ENCODE data around the gene CRYBB3. TPM values are rescaled to one million over a fixed set of nuclear protein-coding genes. Genes with fewer than 3 reads are reported as not detected.

The CRYBB3 gene
- total RNA-seq, 1 experiment from 2014 or later: 0.39 TPM

DNA sequence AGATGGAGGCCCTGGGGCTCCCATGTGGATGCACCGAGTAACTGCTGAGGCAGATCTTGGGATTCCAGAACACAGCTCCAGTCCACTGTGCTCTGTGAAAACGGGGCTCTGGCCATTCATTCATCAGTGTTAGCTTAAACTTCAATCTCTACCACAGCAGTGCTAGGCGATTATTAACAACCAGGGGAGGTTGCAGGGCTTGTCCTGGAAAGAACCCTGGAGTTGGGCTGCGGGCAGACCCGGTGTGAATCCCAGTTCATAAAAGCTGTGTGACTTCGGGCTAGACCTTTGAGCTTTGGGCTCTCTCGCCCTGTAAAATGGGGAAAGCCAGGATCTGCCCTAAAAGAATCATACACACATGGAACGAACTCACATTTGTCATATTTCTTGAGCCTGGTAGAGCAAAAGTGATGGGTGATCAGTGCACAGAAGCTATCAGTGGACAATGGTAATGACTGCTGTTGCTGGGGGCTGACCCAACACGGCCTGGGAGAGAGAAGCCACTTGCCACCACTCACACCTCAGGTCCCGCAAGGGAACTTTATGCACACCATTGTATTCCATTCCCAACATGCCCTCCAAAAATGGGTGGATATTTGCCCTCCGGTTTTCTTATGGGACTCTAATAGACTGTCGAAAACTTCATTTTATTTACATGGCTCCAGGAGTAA lies 15.6 kb upstream of the CRYBB3 start:
- no peak overlapping the region for H4K91ac ChIP-seq (ENCODE audit: insufficient read length, low read depth, low read length)
- peak overlapping the region; percentile 8 to 94 (median 43); a peak in 4 of 7 replicates for H3K27ac Mint-ChIP-seq

More for the DNA sequence above, 15.6 kb upstream of the CRYBB3 start:
- Histone ChIP-seq H3K79me1 (ENCODE audit: insufficient read depth, low read depth, low read length, poor library complexity, severe bottlenecking) (no peaks in the 10 kb centered on the region), H3K27me3 (ENCODE audit: insufficient read depth, low read length) (no peaks in the 10 kb centered on the region), H3K23ac (ENCODE audit: insufficient read length, low read depth, low read length) (no peak overlapping the region), H3K56ac (ENCODE audit: insufficient read length, low read depth, low read length) (no peak overlapping the region), H3K27ac (ENCODE audit: insufficient read length, low read depth, low read length) (no peak overlapping the region), H2BK15ac (ENCODE audit: low read depth, low read length) (no peak overlapping the region), H4K8ac (replicated peaks; ENCODE audit: insufficient read length, low read depth, low read length) (no peak overlapping the region), H3K79me2 (ENCODE audit: insufficient read depth, low read length) (no peaks in the 10 kb centered on the region), H2BK20ac (ENCODE audit: low read depth, low read length, poor library complexity, severe bottlenecking) (no peak overlapping the region), H2BK5ac (ENCODE audit: insufficient read length, low read length) (no peak overlapping the region), H3K4ac (ENCODE audit: low read depth, low read length) (no peak overlapping the region), H3K4me2 (ENCODE audit: insufficient read depth, insufficient read length, low read length) (no peak overlapping the region), H3K4me1 (ENCODE audit: insufficient read depth, low read length) (no peaks in the 10 kb centered on the region), H2AK5ac (ENCODE audit: insufficient read length, low read length) (no peak overlapping the region), H2BK12ac (ENCODE audit: insufficient read length, low read depth, low read length) (no peak overlapping the region), H4K5ac (ENCODE audit: insufficient read length, low read depth, low read length) (no peak overlapping the region), H3K14ac (ENCODE audit: insufficient read depth, low read length) (no peak overlapping the region), H3K9me3 (ENCODE audit: control insufficient read depth, low read depth, low read length) (no peaks in the 10 kb centered on the region), H3K18ac (ENCODE audit: insufficient read length, low read depth, low read length) (no peak overlapping the region), H3K23me2 (ENCODE audit: insufficient read length, low read depth, low read length, poor library complexity, severe bottlenecking) (no peaks in the 10 kb centered on the region), H4K20me1 (ENCODE audit: control insufficient read depth, insufficient read depth, insufficient read length) (no peaks in the 10 kb centered on the region), H2BK120ac (ENCODE audit: low read depth, low read length, poor library complexity, severe bottlenecking) (no peak overlapping the region), H3K9ac (ENCODE audit: extremely low read depth, insufficient read length, low read length) (no peak overlapping the region), H3T11ph (ENCODE audit: low read length) (no peak overlapping the region), H2AFZ (ENCODE audit: low read length) (no peak overlapping the region)
- Mint-ChIP-seq H3K9me3 (peaks cover 0 to 2% of the 10 kb centered on the region in 2 experiments; a peak in 1 of 5 replicates), H3K4me1 (peaks cover 2 to 4% of the 10 kb centered on the region in 2 experiments; a peak in 3 of 4 replicates), H3K36me3 (ENCODE audit: insufficient read depth in 1 of 3, low read depth in 3 of 3) (peaks cover 14 to 53% (median 50%) of the 10 kb centered on the region in 3 experiments), H3K4me3 (no peak overlapping the region; a peak in 1 of 5 replicates), H3K27me3 (ENCODE audit: low read depth) (no peaks in the 10 kb centered on the region)
- no peak for DNase-seq
- WGBS (ENCODE audit: extremely low coverage, insufficient read length, low lambda C conversion rate): no CpG with 5 or more reads among the region's 12 CpGs
- TF ChIP-seq, protein P1, sequence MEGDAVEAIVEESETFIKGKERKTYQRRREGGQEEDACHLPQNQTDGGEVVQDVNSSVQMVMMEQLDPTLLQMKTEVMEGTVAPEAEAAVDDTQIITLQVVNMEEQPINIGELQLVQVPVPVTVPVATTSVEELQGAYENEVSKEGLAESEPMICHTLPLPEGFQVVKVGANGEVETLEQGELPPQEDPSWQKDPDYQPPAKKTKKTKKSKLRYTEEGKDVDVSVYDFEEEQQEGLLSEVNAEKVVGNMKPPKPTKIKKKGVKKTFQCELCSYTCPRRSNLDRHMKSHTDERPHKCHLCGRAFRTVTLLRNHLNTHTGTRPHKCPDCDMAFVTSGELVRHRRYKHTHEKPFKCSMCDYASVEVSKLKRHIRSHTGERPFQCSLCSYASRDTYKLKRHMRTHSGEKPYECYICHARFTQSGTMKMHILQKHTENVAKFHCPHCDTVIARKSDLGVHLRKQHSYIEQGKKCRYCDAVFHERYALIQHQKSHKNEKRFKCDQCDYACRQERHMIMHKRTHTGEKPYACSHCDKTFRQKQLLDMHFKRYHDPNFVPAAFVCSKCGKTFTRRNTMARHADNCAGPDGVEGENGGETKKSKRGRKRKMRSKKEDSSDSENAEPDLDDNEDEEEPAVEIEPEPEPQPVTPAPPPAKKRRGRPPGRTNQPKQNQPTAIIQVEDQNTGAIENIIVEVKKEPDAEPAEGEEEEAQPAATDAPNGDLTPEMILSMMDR (conservative IDR thresholded peaks at IDR 0.05): no peak

All from H9 (cell line).